Heart right ventricle (tissue), 16 donors: Measurements from ENCODE around the gene SASS6. TPM values are rescaled to one million over a fixed set of nuclear protein-coding genes. Genes with fewer than 3 reads are reported as not detected.

Experiments used
- ATAC-seq, 8 donors: fragments of 200-7000 bp; cut with Tn5 transposase; one replicate each; pipeline ENCODE4 v1.9.1; 2020; ENCODE audit warnings: mild to moderate bottlenecking in 8 of 8, moderate library complexity in 8 of 8, moderate number of reproducible peaks in 1 of 8
- DNase-seq, 2 donors: peaks; one replicate each; pipeline ENCODE4 v3.0.0-alpha.2; 2020
- H3K27ac ChIP-seq, 10 donors: fragments of 200-600 bp; sonication (generic) in 2 of 10; one replicate each; pipeline versions ENCODE4 v1.5.0 to v1.8.0; 2020 to 2022; ENCODE audit warnings: mild to moderate bottlenecking in 3 of 10
- H3K27me3 ChIP-seq, 7 donors: fragments of 200-600 bp; one replicate each; pipeline ENCODE4 v1.8.0; 2021 to 2022; ENCODE audit warnings: mild to moderate bottlenecking in 2 of 7
- H3K36me3 ChIP-seq, 9 donors: fragments of 200-600 bp; sonication (generic) in 1 of 9; one replicate each; pipeline versions ENCODE4 v1.5.0 to v1.8.0; 2020 to 2022; ENCODE audit warnings: mild to moderate bottlenecking in 2 of 9
- H3K4me1 ChIP-seq, 9 donors: fragments of 200-600 bp; sonication (generic) in 1 of 9; one replicate each; pipeline versions ENCODE4 v1.5.0 to v1.8.0; 2020 to 2022; ENCODE audit warnings: mild to moderate bottlenecking in 4 of 9
- H3K4me3 ChIP-seq, 10 donors: fragments of 200-600 bp; sonication (generic) in 2 of 10; one replicate each; pipeline versions ENCODE4 v1.5.0 to v1.8.0; 2020 to 2022; ENCODE audit warnings: mild to moderate bottlenecking in 7 of 10, moderate library complexity in 2 of 10
- H3K9me3 ChIP-seq, 11 donors: fragments of 200-600 bp in 10 of 11; sonication (generic) in 2 of 11; one replicate each; pipeline versions ENCODE4 v1.5.0 to v1.8.0; 2013 to 2022; ENCODE audit warnings: mild to moderate bottlenecking in 2 of 11, control low read depth in 1 of 11, moderate library complexity in 1 of 11
- WGBS, 2 donors: extraction: QIAGEN DNeasy Blood & Tissue Kit; methylation state at CpG; one replicate each; pipeline ENCODE4 v1.1.7; 2013; ENCODE audit warnings: inconsistent platforms in 1 of 2; 5-methylcytosine and 5-hydroxymethylcytosine counted together
- intact Hi-C, 10 donors: fragments of 100-400 bp; cut with DNase I; formaldehyde crosslinking; loops; one replicate each; pipeline versions ENCODE4 v1.11.1 to v1.14.2; 2022
- long read RNA-seq, 3 donors: library from polyadenylated mRNA; unstranded; transcript quantifications; one replicate each; pipeline ENCODE4 v2.0.0, GENCODE V29; 2020 to 2021
- polyA plus RNA-seq, 2 donors: library from polyadenylated mRNA; stranded (reverse); fragments of 200-250 nt; gene quantifications; one replicate each; pipeline ENCODE4 v1.2.3, GENCODE V29; 2013
- total RNA-seq, 10 donors: library from RNA; stranded (reverse); fragmentation: NEBNext Ultra II Directional in 3 of 10; extraction: Animal tissue kit (Norgen Biotek cat#: 25700) in 3 of 10; gene quantifications; one replicate each; pipeline versions ENCODE4 v1.2.1 to v1.2.4, GENCODE V29; 2021 to 2023
- TF ChIP-seq, protein P1 (sequence below), 9 donors: fragments of 200-600 bp; sonication (generic) in 2 of 9; IDR thresholded peaks; one replicate each; pipeline versions ENCODE4 v1.5.0 to v1.8.0; 2021 to 2022; ENCODE audit warnings: antibody characterized with exemption in 9 of 9, mild to moderate bottlenecking in 5 of 9, moderate library complexity in 1 of 9
- donor health status: Arrhythmogenic right ventricular cardiomyopathy.
- donor health status: ischemic (EF 13 %, LVEDD 7.1; RV severe dilation, severe dysfunction).
- donor health status: healthy with polysubstance abuse.
- donor health status: DM: no; HTN: yes; CAD: no.
- donor health status: DM: no; HTN: no; CAD: no.
- donor health status: ischemic (EF 25% LVEDD 6.9; RV normal size, moderate dysfunction).
- donor health status: ischemic (EF 25% LVEDD 5.7; RV mildly dilated, moderate dysfunction).
- donor health status: healthy.
- donor health status: DM: yes; HTN: yes; CAD: no.
- donor health status: Ischemic cardiomyopathy.
- donor health status: ischemic (EF 35%, LVEDD 5.7; RV mildly dilated, moderate dysfunction).
- donor health status: nonischemic (EF 11% LVEDD 7.7; RV severe dilation, severe dysfunction).
- donor health status: DM: yes; HTN: yes; CAD: no.
- donor health status: PGD.
- donor health status: ischemic (EF 29% LVEDD 5.4; RV normal size, mild dysfunction).
- donor health status: nonischemic (EF 23%, LVEDD 6.1; RV moderate dilation, normal function).

The SASS6 gene, protein sequence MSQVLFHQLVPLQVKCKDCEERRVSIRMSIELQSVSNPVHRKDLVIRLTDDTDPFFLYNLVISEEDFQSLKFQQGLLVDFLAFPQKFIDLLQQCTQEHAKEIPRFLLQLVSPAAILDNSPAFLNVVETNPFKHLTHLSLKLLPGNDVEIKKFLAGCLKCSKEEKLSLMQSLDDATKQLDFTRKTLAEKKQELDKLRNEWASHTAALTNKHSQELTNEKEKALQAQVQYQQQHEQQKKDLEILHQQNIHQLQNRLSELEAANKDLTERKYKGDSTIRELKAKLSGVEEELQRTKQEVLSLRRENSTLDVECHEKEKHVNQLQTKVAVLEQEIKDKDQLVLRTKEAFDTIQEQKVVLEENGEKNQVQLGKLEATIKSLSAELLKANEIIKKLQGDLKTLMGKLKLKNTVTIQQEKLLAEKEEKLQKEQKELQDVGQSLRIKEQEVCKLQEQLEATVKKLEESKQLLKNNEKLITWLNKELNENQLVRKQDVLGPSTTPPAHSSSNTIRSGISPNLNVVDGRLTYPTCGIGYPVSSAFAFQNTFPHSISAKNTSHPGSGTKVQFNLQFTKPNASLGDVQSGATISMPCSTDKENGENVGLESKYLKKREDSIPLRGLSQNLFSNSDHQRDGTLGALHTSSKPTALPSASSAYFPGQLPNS
- total RNA-seq (1 to 10 TPM in 9 of 10 donors, under 1 TPM in 1; 0.95 to 2.7 (median 1.7) TPM), polyA plus RNA-seq (1 to 10 TPM; 1.1 to 1.7 TPM)
- long read RNA-seq, donor 1, result 0 reads
- long read RNA-seq, donor 2, partial matches to known transcripts, result 1 of 2 reads
- long read RNA-seq, donor 2, other reads (novel, unspliced or antisense), result 1 of 2 reads
- long read RNA-seq, donor 3, partial matches to known transcripts, result 0 of 1 reads
- long read RNA-seq, donor 3, other reads (novel, unspliced or antisense), result 0 of 1 reads

DNA sequence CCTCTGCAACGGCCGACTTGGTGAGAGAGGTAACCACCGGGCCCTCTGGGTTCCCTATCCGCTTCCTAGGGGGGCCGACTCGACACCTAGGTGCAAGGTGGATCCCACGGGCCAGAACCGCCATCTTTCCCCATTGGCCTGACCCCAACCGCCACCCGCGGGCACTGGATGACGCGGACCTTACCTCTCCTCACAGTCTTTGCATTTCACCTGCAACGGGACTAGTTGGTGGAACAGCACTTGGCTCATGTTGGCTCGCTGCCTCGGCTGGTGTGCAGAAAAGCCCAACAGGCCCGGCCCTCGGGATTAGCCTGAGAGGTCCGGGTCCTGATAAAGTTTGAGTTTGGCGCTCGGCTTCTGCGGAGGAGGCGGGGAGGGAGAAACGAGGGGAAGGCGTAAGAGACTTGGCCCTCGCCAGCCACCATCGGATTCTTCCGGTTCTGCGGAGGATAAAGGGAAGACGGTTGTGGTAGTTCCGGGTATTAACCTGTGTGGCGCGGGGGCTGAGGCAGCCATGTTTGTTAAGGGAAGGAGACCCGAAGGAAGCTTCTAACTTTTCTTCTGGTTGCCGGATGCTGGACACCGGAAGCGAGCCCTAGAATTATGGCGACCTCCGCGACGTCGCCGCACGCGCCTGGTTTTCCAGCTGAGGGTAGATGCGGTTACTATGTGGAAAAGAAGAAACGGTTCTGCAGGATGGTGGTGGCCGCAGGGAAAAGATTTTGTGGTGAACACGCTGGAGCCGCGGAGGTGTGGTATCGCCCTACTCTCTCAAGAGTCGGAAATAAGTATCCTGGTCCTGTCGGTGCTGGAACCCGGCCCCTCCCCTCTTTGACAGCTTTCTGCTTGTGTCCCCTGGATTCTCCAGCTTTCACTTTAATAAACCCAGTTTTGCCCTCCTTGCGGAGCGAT lies at the start of gene SASS6, which contains the start of gene TRMT13:
Gene SASS6, minus strand, starts transcription at position 365 of the 912 bp plus-strand sequence. Its CDS starts 116 bp downstream, at position 249.
Gene TRMT13, plus strand, starts transcription at position 598 of the 912 bp plus-strand sequence. Its CDS starts 6 bp downstream, at position 604.
- no peaks in the 10 kb centered on the region for H3K9me3 ChIP-seq
- intact Hi-C loops, result loop anchor here in 6 of 10 donors (2.0 to 10.0 kb wide), 12 partner anchors 96 to 764 kb away; partner anchors contain the start of genes RTCA (in 2 of the 6), CDC14A (in 1 of the 6) and SLC30A7 (in 1 of the 6)
- peak within 1 kb of the TSS; percentile 65 to 93 (median 82) for H3K4me3 ChIP-seq
- DNase-seq (peak; percentile 94 to 98), ATAC-seq (peak; percentile 99 to 100 (median 100))
- H3K4me1 ChIP-seq, result peaks cover 5 to 41% (median 27%) of the 10 kb centered on the region in 9 donors
- peaks cover 0 to 17% (median 9%) of the 10 kb centered on the region in 9 donors for H3K36me3 ChIP-seq
- H3K27me3 ChIP-seq, result no peaks in the 10 kb centered on the region
- TF ChIP-seq, protein P1, sequence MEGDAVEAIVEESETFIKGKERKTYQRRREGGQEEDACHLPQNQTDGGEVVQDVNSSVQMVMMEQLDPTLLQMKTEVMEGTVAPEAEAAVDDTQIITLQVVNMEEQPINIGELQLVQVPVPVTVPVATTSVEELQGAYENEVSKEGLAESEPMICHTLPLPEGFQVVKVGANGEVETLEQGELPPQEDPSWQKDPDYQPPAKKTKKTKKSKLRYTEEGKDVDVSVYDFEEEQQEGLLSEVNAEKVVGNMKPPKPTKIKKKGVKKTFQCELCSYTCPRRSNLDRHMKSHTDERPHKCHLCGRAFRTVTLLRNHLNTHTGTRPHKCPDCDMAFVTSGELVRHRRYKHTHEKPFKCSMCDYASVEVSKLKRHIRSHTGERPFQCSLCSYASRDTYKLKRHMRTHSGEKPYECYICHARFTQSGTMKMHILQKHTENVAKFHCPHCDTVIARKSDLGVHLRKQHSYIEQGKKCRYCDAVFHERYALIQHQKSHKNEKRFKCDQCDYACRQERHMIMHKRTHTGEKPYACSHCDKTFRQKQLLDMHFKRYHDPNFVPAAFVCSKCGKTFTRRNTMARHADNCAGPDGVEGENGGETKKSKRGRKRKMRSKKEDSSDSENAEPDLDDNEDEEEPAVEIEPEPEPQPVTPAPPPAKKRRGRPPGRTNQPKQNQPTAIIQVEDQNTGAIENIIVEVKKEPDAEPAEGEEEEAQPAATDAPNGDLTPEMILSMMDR (IDR thresholded peaks at IDR 0.05), result peak in 1 of 9 donors; percentile 17
- peak within 1 kb of the TSS in 9 of 10 donors; percentile 59 to 86 (median 76) for H3K27ac ChIP-seq
- 0% methylated on average over 57 of the region's 57 CpGs for WGBS, 2 donors

DNA sequence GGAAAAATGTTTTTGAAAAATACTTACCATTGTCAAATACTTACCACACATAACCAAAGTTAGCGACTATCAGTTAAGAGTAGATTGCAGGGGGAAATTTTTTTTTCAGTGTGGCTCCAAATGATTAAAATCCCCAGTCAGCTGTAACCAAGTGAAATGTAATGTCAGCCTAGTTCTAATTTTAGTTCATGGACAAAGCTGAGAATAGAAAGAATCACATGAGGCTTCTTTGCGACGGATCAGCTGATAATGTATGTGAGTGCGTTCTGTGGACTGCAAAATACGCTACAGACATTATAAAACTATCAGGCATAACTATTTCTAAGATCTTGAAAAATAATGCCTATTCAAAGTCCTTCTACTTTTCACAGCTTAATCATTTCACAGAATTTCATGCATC lies 45.4 kb upstream of the SASS6 start, which contains the start of gene LRRC39:
Gene LRRC39, minus strand, starts transcription at position 166 of the 400 bp plus-strand sequence. CDS start 9,740 bp downstream, outside the sequence.
- Histone ChIP-seq H3K4me1 (peaks cover 0 to 3% (median 0%) of the 10 kb centered on the region in 9 donors), H3K27ac (peak within 1 kb of the TSS; percentile 16 to 82 (median 73)), H3K9me3 (no peaks in the 10 kb centered on the region), H3K36me3 (no peaks in the 10 kb centered on the region), H3K4me3 (peak within 1 kb of the TSS in 9 of 10 donors; percentile 18 to 56 (median 51)), H3K27me3 (no peaks in the 10 kb centered on the region)
- DNase-seq, result no peak
- 26 to 36% methylated on average over 5 of the region's 5 CpGs for WGBS, 2 donors
- TF ChIP-seq, protein P1 (IDR thresholded peaks at IDR 0.05), result no peak
- ATAC-seq, result peak; percentile 46 to 88 (median 80)
- intact Hi-C loops, result loop anchor here in 1 of 10 donors (10.0 kb wide), 1 partner anchor 97 kb away; no protein-coding TSS in a partner anchor

DNA sequence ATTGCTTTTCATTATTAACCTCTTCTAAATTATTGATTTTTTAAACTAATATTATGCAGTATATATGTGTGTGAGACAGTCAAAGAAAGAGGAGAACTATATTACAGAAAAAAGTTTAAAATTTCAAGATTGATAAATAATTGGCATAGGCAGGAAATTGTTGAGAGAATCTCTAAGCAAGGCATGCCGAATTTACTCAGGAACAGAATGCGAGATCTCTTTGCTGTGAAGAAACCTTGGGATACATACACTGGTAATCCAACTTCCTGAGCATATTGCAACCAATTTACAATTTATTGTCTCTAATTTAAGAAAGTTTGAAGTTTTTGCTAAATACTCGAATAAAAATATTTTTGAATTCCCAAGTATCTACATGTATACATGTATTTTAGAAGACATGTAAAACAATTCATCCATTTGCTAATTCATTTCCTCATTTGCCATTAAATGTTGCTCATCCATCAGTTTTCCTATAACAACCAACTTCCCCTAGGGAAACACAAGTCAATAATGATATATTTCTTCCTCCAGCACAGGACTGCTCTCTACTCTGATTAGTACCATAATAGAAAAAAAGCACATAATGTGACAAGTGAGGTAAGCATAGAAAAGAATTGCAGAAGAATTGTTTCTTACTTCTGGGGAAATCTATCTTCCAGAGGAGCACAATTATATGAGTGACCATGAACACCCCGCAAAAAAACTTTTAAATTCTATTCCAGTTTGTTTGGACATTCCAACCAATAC lies 44.7 kb upstream of the SASS6 start:
- Histone ChIP-seq H3K27me3 (no peaks in the 10 kb centered on the region), H3K4me1 (peaks cover 0 to 3% (median 0%) of the 10 kb centered on the region in 9 donors), H3K4me3 (peak overlapping the region in 9 of 10 donors; percentile 18 to 56 (median 51)), H3K9me3 (no peaks in the 10 kb centered on the region), H3K27ac (peak overlapping the region; percentile 16 to 82 (median 73)), H3K36me3 (peaks cover 0 to 6% (median 0%) of the 10 kb centered on the region in 9 donors)
- TF ChIP-seq, protein P1 (IDR thresholded peaks at IDR 0.05), result no peak
- WGBS, 2 donors, result 49 to 65% methylated on average over 4 of the region's 4 CpGs
- ATAC-seq, result peak in 5 of 8 donors; percentile 19 to 57 (median 43)
- DNase-seq, result no peak
- intact Hi-C loops, result loop anchor here in 1 of 10 donors (10.0 kb wide), 1 partner anchor 97 kb away; no protein-coding TSS in a partner anchor
